ENCODE measurements around the gene ZNF311. TPM values are rescaled to one million over a fixed set of nuclear protein-coding genes. Genes with fewer than 3 reads are reported as not detected.

ZNF311 gene
- total and polyA plus RNA-seq, 9 of the 15 experiments (the other 6 are each of a cell fraction or from before 2014, with no cell fraction given): 5.1 to 10.0 (median 7.5) TPM

DNA sequence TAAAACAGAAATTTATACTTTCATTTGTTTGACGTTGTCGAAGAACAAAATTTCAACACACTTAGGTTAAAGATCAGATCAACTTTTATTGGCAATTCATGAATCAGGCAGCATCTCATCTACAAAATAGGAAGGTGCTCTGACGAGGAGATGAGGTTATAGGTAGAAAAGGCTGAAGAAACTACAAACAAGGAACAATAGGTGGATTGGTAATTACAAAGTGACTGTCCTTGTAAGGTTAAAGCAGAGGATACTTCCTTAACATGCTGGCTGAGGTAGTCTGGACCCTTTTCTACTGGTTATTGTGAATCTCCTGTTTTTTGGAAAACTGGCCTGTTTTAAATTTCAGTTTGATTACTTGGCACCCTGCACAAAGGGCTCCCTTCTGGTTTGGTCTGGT is 48.8 kb downstream of the ZNF311 start (continued):
- peak in 1 of 2 experiments; percentile 38; a peak in 1 of 4 replicates for TF ChIP-seq NONO (IDR thresholded peaks at IDR 0.05; ENCODE audit: low read depth in 2 of 2, low read length in 1 of 2)
- TF ChIP-seq, protein P1, sequence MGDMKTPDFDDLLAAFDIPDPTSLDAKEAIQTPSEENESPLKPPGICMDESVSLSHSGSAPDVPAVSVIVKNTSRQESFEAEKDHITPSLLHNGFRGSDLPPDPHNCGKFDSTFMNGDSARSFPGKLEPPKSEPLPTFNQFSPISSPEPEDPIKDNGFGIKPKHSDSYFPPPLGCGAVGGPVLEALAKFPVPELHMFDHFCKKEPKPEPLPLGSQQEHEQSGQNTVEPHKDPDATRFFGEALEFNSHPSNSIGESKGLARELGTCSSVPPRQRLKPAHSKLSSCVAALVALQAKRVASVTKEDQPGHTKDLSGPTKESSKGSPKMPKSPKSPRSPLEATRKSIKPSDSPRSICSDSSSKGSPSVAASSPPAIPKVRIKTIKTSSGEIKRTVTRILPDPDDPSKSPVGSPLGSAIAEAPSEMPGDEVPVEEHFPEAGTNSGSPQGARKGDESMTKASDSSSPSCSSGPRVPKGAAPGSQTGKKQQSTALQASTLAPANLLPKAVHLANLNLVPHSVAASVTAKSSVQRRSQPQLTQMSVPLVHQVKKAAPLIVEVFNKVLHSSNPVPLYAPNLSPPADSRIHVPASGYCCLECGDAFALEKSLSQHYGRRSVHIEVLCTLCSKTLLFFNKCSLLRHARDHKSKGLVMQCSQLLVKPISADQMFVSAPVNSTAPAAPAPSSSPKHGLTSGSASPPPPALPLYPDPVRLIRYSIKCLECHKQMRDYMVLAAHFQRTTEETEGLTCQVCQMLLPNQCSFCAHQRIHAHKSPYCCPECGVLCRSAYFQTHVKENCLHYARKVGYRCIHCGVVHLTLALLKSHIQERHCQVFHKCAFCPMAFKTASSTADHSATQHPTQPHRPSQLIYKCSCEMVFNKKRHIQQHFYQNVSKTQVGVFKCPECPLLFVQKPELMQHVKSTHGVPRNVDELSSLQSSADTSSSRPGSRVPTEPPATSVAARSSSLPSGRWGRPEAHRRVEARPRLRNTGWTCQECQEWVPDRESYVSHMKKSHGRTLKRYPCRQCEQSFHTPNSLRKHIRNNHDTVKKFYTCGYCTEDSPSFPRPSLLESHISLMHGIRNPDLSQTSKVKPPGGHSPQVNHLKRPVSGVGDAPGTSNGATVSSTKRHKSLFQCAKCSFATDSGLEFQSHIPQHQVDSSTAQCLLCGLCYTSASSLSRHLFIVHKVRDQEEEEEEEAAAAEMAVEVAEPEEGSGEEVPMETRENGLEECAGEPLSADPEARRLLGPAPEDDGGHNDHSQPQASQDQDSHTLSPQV (IDR thresholded peaks at IDR 0.05): peak; percentile 3; the same call in 1 of the 2 replicates
- TF ChIP-seq, protein P2, sequence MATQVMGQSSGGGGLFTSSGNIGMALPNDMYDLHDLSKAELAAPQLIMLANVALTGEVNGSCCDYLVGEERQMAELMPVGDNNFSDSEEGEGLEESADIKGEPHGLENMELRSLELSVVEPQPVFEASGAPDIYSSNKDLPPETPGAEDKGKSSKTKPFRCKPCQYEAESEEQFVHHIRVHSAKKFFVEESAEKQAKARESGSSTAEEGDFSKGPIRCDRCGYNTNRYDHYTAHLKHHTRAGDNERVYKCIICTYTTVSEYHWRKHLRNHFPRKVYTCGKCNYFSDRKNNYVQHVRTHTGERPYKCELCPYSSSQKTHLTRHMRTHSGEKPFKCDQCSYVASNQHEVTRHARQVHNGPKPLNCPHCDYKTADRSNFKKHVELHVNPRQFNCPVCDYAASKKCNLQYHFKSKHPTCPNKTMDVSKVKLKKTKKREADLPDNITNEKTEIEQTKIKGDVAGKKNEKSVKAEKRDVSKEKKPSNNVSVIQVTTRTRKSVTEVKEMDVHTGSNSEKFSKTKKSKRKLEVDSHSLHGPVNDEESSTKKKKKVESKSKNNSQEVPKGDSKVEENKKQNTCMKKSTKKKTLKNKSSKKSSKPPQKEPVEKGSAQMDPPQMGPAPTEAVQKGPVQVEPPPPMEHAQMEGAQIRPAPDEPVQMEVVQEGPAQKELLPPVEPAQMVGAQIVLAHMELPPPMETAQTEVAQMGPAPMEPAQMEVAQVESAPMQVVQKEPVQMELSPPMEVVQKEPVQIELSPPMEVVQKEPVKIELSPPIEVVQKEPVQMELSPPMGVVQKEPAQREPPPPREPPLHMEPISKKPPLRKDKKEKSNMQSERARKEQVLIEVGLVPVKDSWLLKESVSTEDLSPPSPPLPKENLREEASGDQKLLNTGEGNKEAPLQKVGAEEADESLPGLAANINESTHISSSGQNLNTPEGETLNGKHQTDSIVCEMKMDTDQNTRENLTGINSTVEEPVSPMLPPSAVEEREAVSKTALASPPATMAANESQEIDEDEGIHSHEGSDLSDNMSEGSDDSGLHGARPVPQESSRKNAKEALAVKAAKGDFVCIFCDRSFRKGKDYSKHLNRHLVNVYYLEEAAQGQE (IDR thresholded peaks at IDR 0.05; ENCODE audit: borderline replicate concordance): peak; percentile 15; the same call in 1 of the 2 replicates
- TF ChIP-seq, protein P2 (CRISPR knock-in tag; IDR thresholded peaks at IDR 0.05; ENCODE audit: low read depth): no peak
- no peak for TF ChIP-seq PTRF (tag; IDR thresholded peaks at IDR 0.05)
- no peak for TF ChIP-seq ZNF583 (CRISPR knock-in tag; IDR thresholded peaks at IDR 0.05)
- TF ChIP-seq NR2C1 (IDR thresholded peaks at IDR 0.05): no peak
- no peak for TF ChIP-seq NR2C1 (tag; IDR thresholded peaks at IDR 0.05)
- TF ChIP-seq ZSCAN32 (CRISPR knock-in tag; IDR thresholded peaks at IDR 0.05): no peak
- TF ChIP-seq ZNF133 (CRISPR knock-in tag; IDR thresholded peaks at IDR 0.05): no peak
- TF ChIP-seq, protein P3, sequence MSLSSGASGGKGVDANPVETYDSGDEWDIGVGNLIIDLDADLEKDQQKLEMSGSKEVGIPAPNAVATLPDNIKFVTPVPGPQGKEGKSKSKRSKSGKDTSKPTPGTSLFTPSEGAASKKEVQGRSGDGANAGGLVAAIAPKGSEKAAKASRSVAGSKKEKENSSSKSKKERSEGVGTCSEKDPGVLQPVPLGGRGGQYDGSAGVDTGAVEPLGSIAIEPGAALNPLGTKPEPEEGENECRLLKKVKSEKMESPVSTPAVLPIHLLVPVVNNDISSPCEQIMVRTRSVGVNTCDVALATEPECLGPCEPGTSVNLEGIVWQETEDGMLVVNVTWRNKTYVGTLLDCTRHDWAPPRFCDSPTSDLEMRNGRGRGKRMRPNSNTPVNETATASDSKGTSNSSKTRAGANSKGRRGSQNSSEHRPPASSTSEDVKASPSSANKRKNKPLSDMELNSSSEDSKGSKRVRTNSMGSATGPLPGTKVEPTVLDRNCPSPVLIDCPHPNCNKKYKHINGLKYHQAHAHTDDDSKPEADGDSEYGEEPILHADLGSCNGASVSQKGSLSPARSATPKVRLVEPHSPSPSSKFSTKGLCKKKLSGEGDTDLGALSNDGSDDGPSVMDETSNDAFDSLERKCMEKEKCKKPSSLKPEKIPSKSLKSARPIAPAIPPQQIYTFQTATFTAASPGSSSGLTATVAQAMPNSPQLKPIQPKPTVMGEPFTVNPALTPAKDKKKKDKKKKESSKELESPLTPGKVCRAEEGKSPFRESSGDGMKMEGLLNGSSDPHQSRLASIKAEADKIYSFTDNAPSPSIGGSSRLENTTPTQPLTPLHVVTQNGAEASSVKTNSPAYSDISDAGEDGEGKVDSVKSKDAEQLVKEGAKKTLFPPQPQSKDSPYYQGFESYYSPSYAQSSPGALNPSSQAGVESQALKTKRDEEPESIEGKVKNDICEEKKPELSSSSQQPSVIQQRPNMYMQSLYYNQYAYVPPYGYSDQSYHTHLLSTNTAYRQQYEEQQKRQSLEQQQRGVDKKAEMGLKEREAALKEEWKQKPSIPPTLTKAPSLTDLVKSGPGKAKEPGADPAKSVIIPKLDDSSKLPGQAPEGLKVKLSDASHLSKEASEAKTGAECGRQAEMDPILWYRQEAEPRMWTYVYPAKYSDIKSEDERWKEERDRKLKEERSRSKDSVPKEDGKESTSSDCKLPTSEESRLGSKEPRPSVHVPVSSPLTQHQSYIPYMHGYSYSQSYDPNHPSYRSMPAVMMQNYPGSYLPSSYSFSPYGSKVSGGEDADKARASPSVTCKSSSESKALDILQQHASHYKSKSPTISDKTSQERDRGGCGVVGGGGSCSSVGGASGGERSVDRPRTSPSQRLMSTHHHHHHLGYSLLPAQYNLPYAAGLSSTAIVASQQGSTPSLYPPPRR (CRISPR knock-in tag; IDR thresholded peaks at IDR 0.05; ENCODE audit: borderline replicate concordance): no peak
- TF ChIP-seq TCF3 (CRISPR knock-in tag; IDR thresholded peaks at IDR 0.05): no peak
